Activated CD4-positive, alpha-beta T cell treated with anti-CD3 and anti-CD28 coated beads for 1 hour (primary cell): ENCODE data around the gene FYN.
"Not testable (repeated sequence)": the region's sequence is repeated elsewhere in the genome, so short reads cannot be mapped to it uniquely, and the experiment has no call there.

Experiments
- DNase-seq: peaks from one replicate; pipeline ENCODE4 v3.0.0-alpha.2; 2020

The FYN gene

GRCh38 chr6:111646942-111647341 is 226.3 kb downstream of the FYN start:
- no peak for DNase-seq

- DNase-seq: no peak
Measured at GRCh38 chr6:111646034-111646433, 227.2 kb downstream of the FYN start.

GRCh38 chr6:111644893-111645430 is 228.3 kb downstream of the FYN start:
- DNase-seq: no peak

- no peak for DNase-seq
Measured at GRCh38 chr6:111642463-111643158, 230.6 kb downstream of the FYN start.

GRCh38 chr6:111639266-111639665 is 234.0 kb downstream of the FYN start:
- DNase-seq: no peak

GRCh38 chr6:111634981-111635380 is 238.3 kb downstream of the FYN start:
- DNase-seq: not testable (repeated sequence)

- no peak for DNase-seq
Measured at GRCh38 chr6:111633822-111634221, 239.4 kb downstream of the FYN start.

- DNase-seq: no peak
Measured at GRCh38 chr6:111632468-111633247, 240.6 kb downstream of the FYN start.

- no peak for DNase-seq
Measured at GRCh38 chr6:111631903-111632460, 241.3 kb downstream of the FYN start.

- no peak for DNase-seq
Measured at GRCh38 chr6:111631018-111631417, 242.2 kb downstream of the FYN start.

GRCh38 chr6:111628142-111628850 is 245.0 kb downstream of the FYN start:
- DNase-seq: no peak

- DNase-seq: no peak
Measured at GRCh38 chr6:111626441-111626840, 246.8 kb downstream of the FYN start.

GRCh38 chr6:111625461-111626391 is 247.5 kb downstream of the FYN start:
- DNase-seq: no peak

GRCh38 chr6:111625099-111625416 is 248.2 kb downstream of the FYN start:
- no peak for DNase-seq

GRCh38 chr6:111624401-111625098 is 248.7 kb downstream of the FYN start:
- DNase-seq: no peak

GRCh38 chr6:111623046-111623718 is 250.1 kb downstream of the FYN start:
- DNase-seq: no peak

- DNase-seq: no peak
Measured at GRCh38 chr6:111620169-111620568, 253.1 kb downstream of the FYN start.

GRCh38 chr6:111618407-111618806 is 254.8 kb downstream of the FYN start:
- no peak for DNase-seq

- no peak for DNase-seq
Measured at GRCh38 chr6:111617149-111617548, 256.1 kb downstream of the FYN start.

- DNase-seq: no peak
Measured at GRCh38 chr6:111615916-111616612, 257.2 kb downstream of the FYN start.
